ENCODE results near the gene CERS3. TPM values are rescaled to one million over a fixed set of nuclear protein-coding genes. Genes with fewer than 3 reads are reported as not detected.

The CERS3 gene
- not detected in 2 replicates for total RNA-seq

GRCh38 chr15:100528833-100529428, at the start of gene CERS3:
CERS3 (minus strand) TSS chr15:100528950; CDS start chr15:100501849, 27,101 bp downstream.

Other genes starting within 250 kb of the CERS3 start
- gene ADAMTS17, start 187.0 kb downstream of the CERS3 start, total RNA-seq = 0.38 TPM in 1 of 2 replicates, not detected in the other
- gene LINS1, start 73.2 kb upstream of the CERS3 start, total RNA-seq = 4.0 and 14.3 TPM in 2 replicates
- 10.0 and 22.5 TPM in 2 replicates for gene ASB7, start 73.6 kb upstream of the CERS3 start, total RNA-seq

Data from bladder microvascular endothelial cell (primary cell).